SKM-1 (cell line): ENCODE data around the gene ARHGAP8.
"Not testable (repeated sequence)": the region's sequence is repeated elsewhere in the genome, so short reads cannot be mapped to it uniquely, and the experiment has no call there.

ENCODE experiments used
- DNase-seq: peaks from one replicate; lab custom pipeline; 2025; ENCODE audit not compliant: unreplicated experiment; lab: John Stamatoyannopoulos, UW

The ARHGAP8 gene

DNA sequence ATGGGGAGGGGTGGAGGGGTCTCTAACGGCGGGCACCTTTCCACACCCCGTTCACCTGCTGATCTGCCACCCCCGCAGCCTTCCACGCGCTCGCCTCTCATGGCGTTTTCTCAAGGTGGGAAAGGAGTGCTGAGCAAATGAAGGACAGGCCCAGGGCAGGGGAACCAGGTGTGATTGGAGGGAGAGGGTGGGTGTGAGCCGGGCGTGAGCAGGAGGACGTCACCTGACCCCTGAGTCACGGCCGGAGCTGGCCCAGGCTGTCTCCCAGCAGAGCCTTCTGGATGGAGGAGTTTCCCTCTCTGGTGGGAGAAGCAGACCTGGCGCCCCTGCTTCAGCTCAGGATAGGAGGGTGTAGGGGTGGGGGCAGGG, 14.0 kb upstream of the ARHGAP8 start:
- DNase-seq = no peak

DNA sequence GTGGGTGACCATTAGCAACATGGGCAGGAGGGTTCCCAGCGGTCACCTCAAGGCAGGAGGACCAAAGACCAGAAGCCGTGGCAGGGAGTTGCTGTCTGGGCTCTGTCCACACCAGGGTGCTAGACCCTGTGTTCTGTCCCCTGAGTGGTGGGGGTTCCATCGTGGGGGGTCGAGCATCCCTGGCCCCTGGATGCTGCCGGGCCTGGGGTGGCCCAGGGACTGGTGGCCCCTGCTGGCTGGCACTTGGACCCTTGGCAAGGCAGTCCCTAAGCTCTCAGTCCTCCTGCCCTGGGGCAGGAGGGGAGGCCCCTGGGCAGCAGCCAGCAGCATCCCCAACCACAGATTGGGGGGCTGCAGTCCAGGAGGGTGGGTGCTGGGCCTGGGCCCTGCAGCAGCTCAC, 13.4 kb upstream of the ARHGAP8 start:
- DNase-seq = no peak

DNA sequence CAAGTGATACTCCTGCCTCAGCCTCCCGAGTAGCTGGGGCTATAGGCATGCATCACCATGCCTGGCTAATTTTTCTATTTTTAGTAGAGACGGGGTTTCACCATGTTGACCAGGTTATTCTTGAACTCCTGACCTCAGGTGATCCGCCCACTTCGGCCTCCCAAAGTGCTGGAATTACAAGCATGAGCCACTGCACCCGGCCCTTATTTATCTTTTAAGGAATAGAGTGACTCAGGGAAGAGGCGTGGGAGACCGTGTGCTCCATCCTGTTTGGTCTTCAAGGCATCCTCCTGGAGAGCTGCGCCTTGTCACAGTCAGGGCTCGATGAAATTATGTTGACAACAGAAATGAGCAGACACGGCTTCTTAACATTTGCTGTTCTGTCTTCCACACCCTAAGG, 12.7 kb upstream of the ARHGAP8 start:
- not testable (repeated sequence) for DNase-seq

DNA sequence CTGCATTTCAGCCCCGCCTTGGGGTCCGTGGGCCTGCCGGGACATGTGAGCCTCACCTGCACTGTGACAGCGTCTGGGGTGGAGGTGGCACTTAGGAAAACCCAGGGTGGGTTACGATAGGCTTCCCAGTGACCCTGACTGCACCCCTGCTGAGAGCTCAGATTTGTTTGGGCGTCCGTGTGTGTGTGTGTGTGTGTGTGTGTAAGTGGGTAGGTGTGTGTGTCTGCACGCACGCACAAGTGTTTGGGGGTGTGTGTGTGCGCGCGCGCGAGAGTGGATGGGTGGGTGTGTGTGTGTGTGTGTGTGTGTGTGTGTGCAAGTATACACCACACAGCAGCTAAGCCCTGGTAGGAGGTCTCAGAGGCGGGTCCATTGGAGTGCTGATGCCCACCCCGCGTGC, 12.1 kb upstream of the ARHGAP8 start:
- DNase-seq = no peak

DNA sequence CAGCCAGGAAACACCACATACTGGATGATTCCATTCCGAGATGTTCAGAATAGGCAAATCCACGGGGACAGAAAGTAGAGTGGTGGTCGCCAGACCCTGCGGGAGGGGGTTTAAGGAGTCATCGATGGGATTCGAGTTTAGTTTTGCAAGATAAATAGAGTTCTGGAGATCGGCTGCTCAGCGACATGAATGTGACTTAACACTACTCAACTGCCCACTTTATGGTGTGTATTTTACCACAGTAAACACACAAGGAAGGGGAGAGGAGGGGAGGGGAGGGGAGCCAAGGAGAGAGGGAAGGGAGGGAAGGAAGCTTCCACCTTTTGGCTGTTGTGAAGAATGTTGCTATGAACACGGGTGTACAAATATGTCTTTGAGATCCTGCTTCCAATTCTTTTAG, 10.4 kb upstream of the ARHGAP8 start:
- no peak for DNase-seq

DNA sequence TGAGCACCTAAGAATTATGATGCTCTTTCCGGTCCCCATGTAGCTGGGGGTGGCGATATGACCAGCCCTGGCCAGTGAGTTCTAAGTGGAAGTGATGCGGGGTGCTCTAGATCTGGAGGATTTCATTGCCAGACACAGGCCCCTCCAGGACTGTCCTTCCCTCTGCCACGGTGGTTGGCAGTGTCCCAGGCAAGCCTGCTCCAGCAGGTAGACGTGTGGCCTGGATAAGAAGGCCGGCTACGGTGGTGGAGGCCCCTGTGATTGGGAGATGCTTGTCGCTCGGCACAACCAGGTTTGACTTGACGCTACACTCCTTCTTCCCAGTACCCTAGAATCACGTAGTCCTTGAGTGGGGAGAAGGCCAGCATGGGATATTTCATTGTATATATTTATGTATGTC, 9.1 kb upstream of the ARHGAP8 start:
- DNase-seq = no peak

DNA sequence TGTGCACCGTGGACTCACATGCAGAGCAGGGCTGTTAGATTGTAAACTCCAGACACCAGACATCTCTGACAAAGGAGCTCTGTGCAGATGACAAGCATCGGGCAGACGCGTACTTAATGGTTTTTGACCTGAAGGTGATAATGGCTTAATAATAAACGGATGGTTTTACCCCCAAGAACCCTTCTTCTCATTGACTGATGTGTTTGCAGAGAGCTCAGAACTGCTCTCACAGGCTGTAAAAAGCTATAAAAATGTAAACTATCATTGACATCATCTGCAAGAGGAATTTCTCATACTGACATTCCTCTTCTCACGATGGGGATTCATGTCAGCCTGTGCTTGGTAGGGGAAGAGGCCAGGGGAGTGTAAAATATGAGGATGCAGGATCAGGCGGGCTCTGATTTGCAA, 8.6 kb upstream of the ARHGAP8 start:
- DNase-seq = no peak

DNA sequence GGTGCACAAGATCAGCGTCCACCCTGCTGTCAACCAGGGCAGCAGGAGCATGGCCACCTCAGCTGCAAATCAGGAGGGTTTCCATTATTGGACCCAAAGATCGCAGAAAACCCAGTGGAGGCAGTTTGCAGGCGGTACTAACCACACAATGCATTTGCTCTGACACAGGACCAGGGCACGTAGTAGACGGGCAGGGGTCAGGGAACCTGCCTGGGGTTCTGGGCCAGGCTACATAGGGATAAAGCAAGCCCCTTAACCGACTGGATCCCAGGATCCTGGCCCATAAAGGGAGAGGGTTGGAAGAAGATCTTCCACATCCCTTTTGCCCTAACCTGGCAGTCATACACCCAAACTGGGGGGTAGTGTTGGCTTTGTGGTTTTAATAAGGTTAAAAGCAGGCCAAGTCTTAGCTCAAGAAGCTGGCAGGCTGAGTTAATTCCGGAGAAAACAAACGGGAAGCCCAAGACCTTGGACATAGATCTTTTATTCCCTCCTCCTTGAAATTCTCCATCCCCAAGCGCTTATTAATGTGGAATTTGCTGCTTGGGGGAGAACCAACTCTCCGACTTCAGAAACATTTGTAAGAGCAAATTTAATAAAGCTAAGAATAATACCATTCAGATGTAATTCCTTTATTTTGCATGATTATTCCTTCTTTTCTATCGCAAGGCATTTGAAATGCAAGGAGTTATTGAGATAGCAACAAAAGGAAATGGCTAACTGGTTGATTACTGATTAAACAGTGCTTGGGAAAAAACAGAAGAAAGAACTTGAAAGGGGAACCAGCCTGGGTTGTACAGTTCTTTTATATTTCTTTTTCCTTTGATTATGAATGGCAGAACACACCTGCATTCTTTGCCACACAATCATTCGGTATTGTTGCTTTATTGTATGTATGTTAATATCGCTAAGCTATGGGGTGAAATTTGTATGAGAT, 6.3 kb upstream of the ARHGAP8 start:
- DNase-seq = no peak

DNA sequence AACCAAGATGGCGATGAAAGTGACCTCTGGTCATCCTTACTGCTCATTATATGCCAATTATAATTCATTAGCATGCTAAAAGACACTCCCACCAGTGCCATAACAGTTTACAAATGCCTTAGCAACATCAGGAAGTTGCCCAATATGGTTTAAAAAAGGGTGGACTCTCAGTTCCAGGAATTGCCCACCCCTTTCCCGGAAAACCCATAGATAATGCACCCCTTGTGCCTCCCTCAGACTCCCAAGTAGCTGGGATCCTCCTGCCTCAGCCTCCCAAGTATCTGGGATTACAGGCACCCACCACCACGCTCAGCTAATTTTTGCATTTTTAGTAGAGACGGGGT, 4.6 kb upstream of the ARHGAP8 start:
- DNase-seq = not testable (repeated sequence)

DNA sequence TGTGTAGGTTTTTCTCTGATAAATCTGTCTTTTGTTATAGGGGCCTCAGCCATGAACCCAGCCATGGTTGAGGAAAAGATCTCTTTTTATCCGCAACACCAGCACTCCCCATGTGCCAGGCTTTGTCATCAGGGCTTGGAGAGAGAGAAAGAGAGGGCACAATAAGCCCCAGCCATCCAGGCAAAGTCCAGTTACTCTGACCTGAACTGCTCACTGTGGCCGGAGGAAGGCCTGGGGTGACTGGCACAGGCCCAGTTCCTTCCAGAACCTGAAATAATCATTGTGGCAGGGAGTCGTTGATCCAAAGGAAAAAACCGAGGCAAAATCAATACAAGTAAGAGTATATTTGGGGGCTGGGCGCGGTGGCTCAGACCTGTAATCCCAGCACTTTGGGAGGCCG, 3.9 kb upstream of the ARHGAP8 start:
- DNase-seq = no peak

DNA sequence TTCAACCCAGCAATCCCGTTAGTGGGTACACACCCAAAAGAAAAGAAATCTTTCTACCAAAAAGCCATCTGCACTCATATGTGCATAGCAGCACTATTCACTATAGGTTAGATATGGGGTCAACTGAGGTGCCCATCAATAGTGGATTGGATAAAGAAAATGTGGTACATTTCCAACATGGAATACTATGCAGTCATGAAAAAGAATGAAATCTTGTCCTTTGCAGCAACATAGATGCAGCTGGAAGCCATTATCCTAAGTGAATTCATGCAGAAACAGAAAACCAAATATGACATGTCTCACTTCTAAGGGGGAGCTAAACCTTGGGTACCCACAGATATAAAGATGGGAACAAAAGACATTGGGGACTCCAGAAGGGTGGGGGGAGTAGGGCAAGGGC, 1.9 kb upstream of the ARHGAP8 start:
- DNase-seq = no peak

DNA sequence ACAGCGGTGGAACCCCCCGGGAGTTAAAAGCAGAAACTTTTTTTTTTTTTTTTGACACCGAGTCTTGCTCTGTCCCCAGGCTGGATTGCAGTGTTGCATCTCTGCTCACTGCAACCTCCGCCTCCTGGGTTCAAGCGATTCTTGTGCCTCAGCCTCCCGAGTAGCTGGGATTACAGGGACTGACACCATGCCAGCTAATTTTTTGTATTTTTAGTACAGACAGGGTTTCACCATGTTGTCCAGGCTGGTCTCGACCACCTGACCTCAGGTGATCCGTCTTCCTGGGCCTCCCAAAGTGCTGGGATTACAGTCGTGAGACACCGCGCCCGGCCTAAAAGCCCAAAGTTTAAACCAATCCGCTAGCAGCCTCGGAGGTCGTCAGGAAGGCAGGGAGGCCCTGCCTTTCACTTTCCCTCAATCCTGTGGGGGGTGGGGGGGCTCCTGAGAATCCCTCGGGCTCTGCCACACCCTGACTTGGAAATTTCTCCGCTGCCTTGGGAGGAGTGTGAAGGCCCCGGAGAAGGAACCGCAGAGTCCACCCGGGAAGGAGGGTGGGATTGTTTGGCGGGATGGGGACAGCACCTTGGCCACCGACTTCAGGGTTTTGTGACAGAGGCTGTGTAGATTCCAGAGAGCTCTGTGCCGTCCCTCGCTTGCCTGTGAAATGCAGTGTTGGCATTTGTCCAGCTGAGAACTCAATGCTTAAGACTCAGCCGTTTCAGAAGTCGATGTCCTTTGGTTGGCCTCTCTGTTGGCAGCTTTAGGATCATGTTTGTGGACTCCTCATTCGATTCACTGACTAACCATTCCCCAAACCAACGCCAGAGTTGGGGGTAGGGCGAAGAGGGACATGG, 1.0 kb downstream of the ARHGAP8 start:
- DNase-seq = no peak

DNA sequence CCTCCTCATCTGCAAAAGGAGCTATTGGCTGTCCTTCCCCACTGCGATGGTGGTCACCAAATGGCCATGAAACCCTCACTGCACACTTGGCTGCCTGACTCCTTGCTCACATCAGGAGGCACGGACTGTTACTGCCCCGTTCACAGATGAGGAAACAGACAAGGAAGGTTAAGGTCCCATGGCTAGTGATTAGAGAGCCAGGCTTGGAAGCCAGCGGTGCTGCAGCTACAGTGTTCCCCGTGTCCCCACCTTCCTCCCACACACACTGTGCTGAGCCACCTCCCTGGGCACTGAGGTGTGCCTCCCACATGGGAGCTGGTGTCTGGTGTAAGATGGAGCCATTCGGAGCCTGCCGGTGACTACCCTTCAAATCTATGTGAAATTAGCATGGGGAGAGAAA, 2.6 kb downstream of the ARHGAP8 start:
- no peak for DNase-seq

DNA sequence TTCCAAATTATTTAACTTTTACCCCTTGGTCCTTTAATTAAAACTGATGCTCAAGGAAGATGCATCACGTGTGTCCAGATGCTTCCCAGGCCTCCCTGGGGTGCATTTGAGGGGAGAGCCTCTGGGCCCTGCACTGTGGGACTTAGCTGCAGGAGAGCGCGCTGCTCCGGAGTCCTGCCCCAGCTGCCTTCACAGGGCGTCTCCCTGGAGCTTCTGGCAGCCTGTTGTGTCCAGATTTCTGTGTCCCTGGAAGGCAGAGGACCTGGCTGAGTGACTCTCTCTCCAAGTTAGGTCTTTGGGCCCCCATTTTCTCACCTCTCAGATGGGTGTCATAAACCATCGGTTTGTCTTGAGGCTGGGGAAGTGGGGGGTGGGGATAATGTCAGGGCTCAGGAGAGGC, 3.0 kb downstream of the ARHGAP8 start:
- DNase-seq = no peak

DNA sequence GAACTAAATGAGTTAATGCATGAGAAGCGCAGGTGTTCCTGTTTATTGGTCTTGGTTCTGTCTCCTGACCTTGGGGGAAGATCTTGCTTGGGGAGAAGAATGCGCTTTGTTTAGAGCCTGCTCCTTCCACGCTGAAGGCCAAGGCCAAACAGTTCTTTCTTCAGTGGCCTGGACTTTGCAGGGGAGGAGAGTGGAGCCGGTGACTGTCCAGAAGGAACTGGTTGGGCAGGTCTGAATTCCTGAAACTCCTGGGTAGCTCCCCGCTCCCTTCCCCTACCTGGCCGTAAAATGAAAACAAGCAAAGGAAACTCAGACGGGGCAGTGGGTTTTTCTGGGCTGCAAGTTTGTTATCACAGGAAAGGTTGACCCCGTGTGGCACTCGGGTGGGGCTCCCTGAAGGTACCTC, 3.6 kb downstream of the ARHGAP8 start:
- no peak for DNase-seq

DNA sequence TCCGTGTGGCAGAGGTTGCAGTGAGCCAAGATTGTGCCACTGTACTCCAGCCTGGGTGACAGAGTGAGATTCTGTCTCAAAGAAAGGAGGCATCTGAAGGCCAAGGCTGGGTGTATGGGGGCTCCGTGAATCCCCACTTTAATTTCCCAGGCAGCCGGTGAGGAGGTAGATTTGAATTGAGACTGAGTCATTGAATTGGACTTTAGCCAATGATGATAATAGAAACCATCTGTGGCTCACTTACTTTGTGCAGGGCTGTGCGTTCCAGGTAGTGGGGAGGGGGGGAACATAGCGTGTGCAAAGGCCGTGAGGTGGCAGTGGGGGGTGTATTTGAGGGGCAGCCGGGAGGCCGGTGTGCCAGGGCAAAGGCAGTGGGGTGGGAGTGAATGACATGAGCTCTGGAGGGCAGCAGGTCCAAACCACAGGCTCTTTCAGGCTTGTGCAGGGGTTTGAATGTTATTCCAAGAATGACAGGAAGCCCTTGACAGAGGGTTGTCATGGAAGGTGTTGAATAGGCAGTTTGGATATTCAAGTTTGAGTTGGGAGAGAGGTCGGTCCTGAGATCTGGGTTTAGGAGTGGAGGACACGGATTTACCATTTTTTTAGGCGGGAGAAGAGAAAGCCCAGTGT, 6.1 kb downstream of the ARHGAP8 start:
- DNase-seq = no peak

DNA sequence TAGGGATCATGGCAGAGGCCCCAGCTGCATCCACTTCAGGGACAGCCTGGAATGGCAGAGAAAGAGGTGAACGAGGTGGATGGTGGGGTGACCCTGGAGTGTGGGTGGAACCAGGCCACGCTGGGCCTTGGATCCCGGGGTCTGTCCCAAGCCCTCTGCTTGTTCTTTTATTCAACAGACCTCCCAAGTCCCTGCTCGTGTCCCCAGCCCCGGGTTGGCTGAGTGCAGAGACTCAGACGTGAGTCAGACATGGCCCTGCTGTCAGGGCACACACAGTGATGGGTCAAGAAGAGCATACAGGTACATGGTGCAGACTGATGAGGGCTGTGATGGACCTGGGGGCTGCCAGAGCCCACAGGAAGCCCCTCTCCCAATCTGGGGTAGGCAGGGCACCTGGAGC, 6.6 kb downstream of the ARHGAP8 start:
- DNase-seq = no peak

DNA sequence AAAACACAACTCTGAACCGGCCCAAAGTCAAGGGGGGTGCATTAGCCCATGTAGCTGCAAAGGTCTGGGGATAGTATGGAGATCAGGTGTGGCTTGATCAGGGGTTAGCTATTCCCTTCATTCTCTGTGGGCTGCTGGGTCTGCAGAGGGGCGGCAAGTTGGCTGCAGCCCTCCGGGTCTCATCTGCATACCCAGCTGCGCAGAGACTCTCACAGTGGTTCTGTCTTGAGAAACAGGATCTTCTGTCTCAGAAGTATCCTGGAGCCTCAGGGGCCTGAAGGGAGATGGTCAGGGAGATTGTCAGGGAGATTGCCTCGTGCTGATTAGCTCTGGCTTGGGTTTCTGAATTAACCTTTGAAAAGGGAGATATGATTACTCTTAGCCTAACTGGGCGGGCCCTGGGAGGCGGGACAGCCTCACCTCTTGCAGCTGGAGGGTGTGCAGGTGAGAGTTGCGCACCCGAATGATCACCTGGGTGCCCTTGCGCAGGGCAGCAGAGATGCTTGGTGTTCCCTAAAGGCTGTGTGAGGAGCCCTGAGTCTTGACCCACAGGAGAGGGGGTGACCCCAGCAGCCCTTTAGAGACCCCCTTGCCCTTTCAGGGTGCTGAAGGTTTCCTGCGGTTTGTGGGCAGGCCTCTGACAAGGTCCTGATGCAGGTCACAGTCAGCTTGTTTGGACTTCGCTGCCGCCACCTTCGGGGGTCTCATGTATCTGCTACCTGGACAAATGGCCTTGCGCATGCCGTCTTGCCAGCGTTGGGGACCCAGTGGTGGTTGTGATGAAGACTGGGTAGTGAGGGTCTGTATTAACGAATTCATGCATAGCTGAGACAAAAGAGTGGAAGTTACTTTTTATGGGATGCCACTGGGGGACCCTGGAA, 7.3 kb downstream of the ARHGAP8 start:
- DNase-seq = no peak

DNA sequence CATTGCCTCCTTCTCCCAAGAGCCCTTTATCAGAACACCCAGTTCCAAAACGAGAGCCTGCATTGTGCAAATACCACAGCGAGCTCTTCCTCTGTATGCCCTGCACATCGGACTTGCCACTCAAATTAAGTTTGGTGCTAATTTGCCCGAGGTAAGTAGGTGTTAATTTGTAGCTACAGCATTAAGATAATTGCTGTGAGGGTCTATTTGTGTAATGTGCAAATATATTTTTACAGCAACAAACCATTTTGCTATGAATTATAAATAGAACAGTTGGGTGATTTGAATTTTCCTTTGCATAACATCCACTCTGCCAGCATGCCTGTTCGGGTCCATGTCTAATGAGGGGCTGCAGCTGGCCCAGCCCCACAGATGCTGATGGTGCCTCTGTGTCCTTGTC, 8.1 kb downstream of the ARHGAP8 start:
- no peak for DNase-seq

DNA sequence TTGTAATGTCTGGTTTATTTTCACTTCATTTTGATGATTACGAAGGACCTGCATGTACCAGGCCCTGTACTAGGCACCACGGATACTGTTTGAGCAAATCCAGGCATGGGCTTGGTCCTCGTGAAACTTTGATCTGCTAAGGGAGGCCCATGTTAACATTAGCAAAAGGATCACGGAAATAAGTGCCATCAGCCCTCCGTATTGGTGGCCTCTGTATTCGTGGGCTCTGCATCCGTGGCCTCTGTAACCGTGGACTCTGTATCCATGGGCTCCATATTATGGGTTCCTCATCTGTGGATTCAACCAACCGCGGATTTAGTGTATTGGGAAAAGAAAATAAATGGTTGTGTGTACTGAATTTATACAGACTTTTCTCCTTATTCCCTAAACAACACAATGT, 8.7 kb downstream of the ARHGAP8 start:
- no peak for DNase-seq

DNA sequence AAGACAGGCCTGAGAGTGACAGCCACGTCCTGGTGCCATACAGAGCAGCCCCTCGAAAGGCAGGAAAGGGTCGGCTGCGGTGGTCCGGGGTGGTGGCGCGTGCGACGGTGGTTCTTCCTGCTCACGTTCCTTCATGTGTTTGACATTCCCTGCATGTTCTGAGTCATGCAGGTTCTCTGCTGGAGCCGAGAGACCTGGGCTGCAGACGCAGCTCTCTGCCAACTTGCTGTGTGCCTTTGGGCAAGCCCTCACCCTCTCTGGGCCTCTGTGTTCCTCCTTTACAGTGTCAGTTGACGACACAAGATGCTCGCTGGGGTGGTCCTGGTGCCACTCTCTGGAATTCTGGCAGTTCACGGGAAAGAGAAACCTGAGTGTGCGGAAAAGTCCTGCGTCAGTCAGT, 12.0 kb downstream of the ARHGAP8 start:
- DNase-seq = no peak
